HG02981 (cell line): ENCODE measurements around the gene EPB41L5.

ENCODE experiments used
- ATAC-seq: cut with Tn5 transposase; IDR thresholded peaks from one replicate; pipeline ENCODE4 v1.9.1; 2021; ENCODE audit warnings: mild to moderate bottlenecking, moderate library complexity; ENCODE audit not compliant: unreplicated experiment

EPB41L5 gene

GRCh38 chr2:120224256-120224655 is 211.4 kb downstream of the EPB41L5 start:
- no peak for ATAC-seq

- ATAC-seq = no peak
Measured at GRCh38 chr2:120224735-120225548, 212.1 kb downstream of the EPB41L5 start.

- ATAC-seq = no peak
Measured at GRCh38 chr2:120225549-120226065, 212.7 kb downstream of the EPB41L5 start.

GRCh38 chr2:120226316-120226715 is 213.4 kb downstream of the EPB41L5 start:
- no peak for ATAC-seq

- ATAC-seq = no peak
Measured at GRCh38 chr2:120227111-120227991, 214.5 kb downstream of the EPB41L5 start.

GRCh38 chr2:120228503-120228902 is 215.6 kb downstream of the EPB41L5 start:
- no peak for ATAC-seq
